Measurements from ENCODE around the gene SNRNP48.

GRCh38 chr6:7590918-7591302 is 912 bp downstream of the SNRNP48 start:
- no peak for TF ChIP-seq CTCF (optimal IDR thresholded peaks at IDR 0.05 in 1 of 3, IDR thresholded peaks at IDR 0.05 in 1 of 3, conservative IDR thresholded peaks at IDR 0.05 in 1 of 3; ENCODE audit: extremely low read depth in 1 of 3, insufficient read depth in 2 of 3, low read length in 3 of 3)
- no peak for TF ChIP-seq EZH2 (IDR thresholded peaks at IDR 0.05; ENCODE audit: low read length)
